Measurements from ENCODE around the gene BAD. TPM values are rescaled to one million over a fixed set of nuclear protein-coding genes. Genes with fewer than 3 reads are reported as not detected.

BAD gene
- polyA plus RNA-seq, 10 donors, result 18.3 to 40.5 (median 27.2) TPM

- no peak for DNase-seq
Observed at GRCh38 chr11:64283092-64283491, 1.4 kb downstream of the BAD start.

- no peak for DNase-seq
Observed at GRCh38 chr11:64281957-64282770, 2.3 kb downstream of the BAD start.

- no peak for DNase-seq
Observed at GRCh38 chr11:64278576-64279190, 5.8 kb downstream of the BAD start.

- DNase-seq, result no peak
Observed at GRCh38 chr11:64276653-64277431, 7.6 kb downstream of the BAD start.

GRCh38 chr11:64275841-64276240 is 8.6 kb downstream of the BAD start:
- no peak for DNase-seq

GRCh38 chr11:64275031-64275800 is 9.2 kb downstream of the BAD start:
- no peak for DNase-seq

- DNase-seq, result peak; percentile 99 to 100 (median 100)
Observed at GRCh38 chr11:64269540-64270220, 14.8 kb downstream of the BAD start.

- peak in 1 of 3 donors; percentile 72 for DNase-seq
Observed at GRCh38 chr11:64268893-64269539, 15.4 kb downstream of the BAD start.

- DNase-seq, result peak in 1 of 3 donors; percentile 69
Observed at GRCh38 chr11:64268025-64268892, 16.2 kb downstream of the BAD start.

- no peak for DNase-seq
Observed at GRCh38 chr11:64267207-64267945, 17.1 kb downstream of the BAD start.

GRCh38 chr11:64266339-64266738 is 18.1 kb downstream of the BAD start:
- DNase-seq, result no peak

GRCh38 chr11:64265176-64266160 is 19.0 kb downstream of the BAD start:
- no peak for DNase-seq

GRCh38 chr11:64264371-64264852 is 20.1 kb downstream of the BAD start:
- DNase-seq, result no peak

GRCh38 chr11:64263947-64264317 is 20.5 kb downstream of the BAD start:
- no peak for DNase-seq

- DNase-seq, result no peak
Observed at GRCh38 chr11:64263021-64263946, 21.2 kb downstream of the BAD start.

- no peak for DNase-seq
Observed at GRCh38 chr11:64262271-64263002, 22.0 kb downstream of the BAD start.

All from muscle of back (tissue), 11 donors.